ENCODE measurements around the gene CTBP2. TPM values are rescaled to one million over a fixed set of nuclear protein-coding genes. Genes with fewer than 3 reads are reported as not detected.

Gene CTBP2
- total RNA-seq, 1 experiment from 2014 or later = 88.7 TPM

DNA sequence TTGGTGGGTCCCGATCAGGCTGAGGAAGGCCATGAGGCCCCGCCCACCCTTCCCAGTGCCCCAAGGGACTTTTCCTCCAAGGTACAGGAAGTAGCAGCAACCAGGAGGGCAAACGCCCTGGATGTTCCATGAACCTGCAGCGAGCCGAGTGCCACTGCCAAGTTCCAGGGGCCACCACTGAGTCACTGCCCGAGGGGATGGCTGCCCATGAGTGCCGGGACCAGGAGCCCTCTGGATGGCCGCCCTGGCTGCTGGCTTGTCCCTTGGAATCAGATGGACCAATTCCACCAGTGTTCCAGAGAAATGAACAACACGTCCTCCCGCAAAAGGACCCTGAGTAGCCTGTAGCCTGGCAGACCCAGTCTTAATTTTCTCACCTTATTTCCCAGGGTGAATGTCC lies 144.2 kb downstream of the CTBP2 start:
- no peak for DNase-seq
- H3K4me3 ChIP-seq = no peak overlapping the region
- H3K9me3 ChIP-seq = no peaks in the 10 kb centered on the region
- no peaks in the 10 kb centered on the region for H3K27me3 ChIP-seq
- peaks cover 16% of the 10 kb centered on the region for H3K36me3 ChIP-seq

DNA sequence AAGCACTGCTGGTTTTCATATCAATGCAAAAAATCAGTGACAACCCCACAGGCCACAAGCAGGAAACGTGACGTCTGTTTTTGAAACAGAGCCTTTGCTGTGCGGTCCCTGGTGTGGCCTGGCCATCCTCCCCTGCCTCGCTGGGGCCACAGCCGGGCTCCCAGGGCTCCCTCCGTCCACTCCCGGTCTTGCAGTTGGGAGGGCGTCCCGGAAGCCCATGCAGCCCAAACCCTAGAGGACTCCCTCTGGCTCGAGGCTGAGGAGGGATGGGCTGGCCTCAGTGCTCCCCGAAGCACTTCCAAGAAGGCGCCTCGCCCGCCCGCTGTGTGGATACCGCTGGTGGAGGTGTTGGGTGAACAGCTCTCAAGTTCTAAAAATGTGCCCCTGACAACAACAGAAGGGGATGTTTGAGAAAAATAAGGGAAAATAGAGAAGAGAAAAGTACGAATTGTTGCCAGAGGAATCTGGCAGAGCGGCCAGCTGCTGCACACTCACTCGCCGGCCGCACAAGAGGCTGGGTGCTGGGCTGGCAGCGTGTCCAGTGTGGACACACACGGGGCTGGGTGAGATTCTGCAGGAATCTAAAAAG lies 144.9 kb downstream of the CTBP2 start:
- Histone ChIP-seq H3K36me3 (peaks cover 16% of the 10 kb centered on the region), H3K27me3 (no peaks in the 10 kb centered on the region), H3K9me3 (no peaks in the 10 kb centered on the region), H3K4me3 (no peak overlapping the region)
- no peak for DNase-seq

GRCh38 chr10:125014836-125015355 lies 145.5 kb downstream of the CTBP2 start:
- Histone ChIP-seq H3K9me3 (no peaks in the 10 kb centered on the region), H3K36me3 (peaks cover 16% of the 10 kb centered on the region), H3K27me3 (no peaks in the 10 kb centered on the region), H3K4me3 (no peak overlapping the region)
- no peak for DNase-seq

DNA sequence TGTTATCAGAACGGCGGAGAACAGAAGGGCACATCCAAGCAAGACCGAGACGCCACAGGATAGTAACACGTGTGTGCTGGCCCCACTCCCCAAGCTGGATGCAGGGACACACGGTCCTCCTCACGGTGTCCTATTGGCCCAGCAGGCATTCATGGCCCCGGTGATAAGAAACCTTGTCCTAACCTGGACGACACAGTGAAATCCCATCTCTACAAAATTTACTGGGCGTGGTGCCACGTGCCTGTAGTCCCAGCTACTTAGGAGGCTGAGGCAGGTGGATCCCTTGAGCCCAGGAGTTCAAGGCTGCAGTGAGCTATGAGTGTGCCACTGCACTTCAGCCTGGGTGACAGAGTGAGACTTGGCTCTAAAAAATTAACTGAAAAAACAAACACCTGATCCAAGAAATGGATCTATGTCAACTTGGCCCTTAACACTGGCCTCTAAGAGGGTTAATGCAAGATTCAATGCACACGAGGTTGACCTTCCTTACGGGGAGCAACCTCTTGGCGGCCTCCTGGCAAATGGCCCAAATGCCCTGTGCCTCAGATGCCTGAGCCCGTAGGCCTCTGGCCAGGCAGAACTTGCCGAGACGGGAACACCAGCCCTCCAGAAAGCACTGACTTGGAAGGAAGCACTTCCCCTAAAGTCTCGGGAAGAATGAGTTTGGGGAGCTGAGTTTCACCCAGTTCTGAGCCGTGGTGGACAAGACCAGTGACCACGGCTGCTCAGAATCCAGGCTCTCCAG lies 146.1 kb downstream of the CTBP2 start:
- Histone ChIP-seq H3K4me3 (no peak overlapping the region), H3K9me3 (no peaks in the 10 kb centered on the region)
- DNase-seq = no peak

DNA sequence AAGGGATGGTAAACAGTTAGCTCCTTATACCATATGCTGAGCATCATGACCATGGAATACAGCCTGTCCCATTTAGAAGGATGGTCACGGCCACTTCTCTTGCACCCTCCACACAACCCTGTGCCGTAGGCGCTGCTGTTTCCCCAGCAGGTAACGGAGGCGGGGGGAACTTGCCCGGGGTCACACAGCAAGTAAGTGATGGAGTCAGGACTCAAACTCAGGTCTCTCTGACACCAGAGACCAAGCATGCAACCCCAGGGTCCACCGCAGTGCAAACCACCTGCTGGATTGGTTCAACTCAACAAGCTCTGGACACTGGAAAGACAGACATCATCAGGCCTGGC lies 146.9 kb downstream of the CTBP2 start:
- DNase-seq = no peak
- Histone ChIP-seq H3K36me3 (peaks cover 17% of the 10 kb centered on the region), H3K4me3 (no peak overlapping the region), H3K9me3 (no peaks in the 10 kb centered on the region), H3K27me3 (no peaks in the 10 kb centered on the region)

More for the DNA sequence above, 146.1 kb downstream of the CTBP2 start:
- Histone ChIP-seq H3K27me3 (no peaks in the 10 kb centered on the region), H3K36me3 (peaks cover 16% of the 10 kb centered on the region)

DNA sequence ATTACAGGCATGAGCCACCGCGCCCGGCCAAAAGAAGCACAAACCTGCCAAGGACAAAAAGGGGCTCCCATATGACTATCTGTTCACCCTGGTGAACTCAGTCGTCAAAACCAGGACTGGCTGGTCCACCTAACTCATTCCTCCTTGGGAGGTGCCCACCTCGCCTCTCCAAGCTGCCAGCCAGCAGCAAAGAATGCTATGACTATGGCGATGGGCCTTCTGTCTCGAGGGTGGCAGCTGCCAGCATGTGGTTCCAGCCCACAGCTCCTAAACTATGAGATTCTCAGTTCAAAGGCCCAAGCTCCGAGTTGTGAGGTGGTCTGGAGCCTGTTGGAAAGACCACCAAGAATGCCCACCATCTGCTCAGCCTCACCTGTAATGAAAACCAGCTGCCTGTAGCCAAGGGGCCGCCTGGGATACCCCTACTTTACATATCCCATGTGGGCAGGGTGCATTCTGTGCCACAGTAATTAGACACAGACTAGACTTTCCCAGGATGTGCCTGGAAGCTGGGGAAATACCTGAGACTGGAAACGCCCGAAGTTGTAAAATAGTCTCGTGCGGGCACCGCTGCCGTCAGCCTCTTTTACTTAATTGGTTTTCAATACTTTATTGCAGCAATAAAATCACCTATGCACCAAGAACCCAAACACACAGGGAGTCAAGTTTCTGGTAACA lies 147.4 kb downstream of the CTBP2 start:
- H3K9me3 ChIP-seq = no peaks in the 10 kb centered on the region
- H3K36me3 ChIP-seq = peaks cover 17% of the 10 kb centered on the region
- DNase-seq = no peak
- no peak overlapping the region for H3K4me3 ChIP-seq
- H3K27me3 ChIP-seq = no peaks in the 10 kb centered on the region

DNA sequence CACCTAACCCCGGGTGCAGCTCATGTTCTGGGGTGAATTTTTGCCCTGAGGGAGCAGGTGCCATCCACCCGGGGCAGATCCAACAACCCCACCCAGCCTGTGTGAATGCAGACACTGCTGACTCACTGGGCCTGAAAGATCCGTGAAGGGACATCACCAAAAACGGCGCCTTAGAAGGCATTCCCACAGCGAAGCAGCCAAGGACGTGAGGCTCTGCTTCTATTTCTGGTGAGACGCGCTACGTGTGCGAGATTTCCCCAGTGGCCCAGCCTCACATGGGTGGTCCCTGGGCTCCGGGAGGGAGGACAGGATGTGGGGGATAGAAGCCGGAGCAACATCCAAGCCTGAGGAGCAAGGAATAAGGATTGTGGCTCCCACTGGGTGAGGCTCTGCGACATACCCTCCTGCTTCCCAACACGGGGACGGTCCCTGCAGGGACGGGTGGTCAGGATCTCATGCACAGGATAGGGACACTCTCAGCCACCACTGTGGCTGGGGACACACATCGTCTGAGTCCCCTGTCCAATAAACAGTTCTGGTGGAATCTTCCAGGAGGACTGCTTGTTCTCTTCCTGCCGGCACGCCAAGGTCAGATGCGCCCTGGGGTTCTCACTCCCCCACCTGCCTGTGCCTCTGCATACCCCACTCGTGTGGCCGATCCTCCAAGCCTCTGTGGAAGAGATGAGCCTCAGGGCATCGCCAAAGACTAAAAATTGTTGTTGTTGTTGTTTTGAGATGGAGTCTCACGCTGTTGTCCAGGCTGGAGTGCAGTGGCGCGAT lies 148.2 kb downstream of the CTBP2 start:
- Histone ChIP-seq H3K27me3 (no peaks in the 10 kb centered on the region), H3K36me3 (peaks cover 17% of the 10 kb centered on the region), H3K9me3 (no peaks in the 10 kb centered on the region), H3K4me3 (no peak overlapping the region)
- DNase-seq = no peak

DNA sequence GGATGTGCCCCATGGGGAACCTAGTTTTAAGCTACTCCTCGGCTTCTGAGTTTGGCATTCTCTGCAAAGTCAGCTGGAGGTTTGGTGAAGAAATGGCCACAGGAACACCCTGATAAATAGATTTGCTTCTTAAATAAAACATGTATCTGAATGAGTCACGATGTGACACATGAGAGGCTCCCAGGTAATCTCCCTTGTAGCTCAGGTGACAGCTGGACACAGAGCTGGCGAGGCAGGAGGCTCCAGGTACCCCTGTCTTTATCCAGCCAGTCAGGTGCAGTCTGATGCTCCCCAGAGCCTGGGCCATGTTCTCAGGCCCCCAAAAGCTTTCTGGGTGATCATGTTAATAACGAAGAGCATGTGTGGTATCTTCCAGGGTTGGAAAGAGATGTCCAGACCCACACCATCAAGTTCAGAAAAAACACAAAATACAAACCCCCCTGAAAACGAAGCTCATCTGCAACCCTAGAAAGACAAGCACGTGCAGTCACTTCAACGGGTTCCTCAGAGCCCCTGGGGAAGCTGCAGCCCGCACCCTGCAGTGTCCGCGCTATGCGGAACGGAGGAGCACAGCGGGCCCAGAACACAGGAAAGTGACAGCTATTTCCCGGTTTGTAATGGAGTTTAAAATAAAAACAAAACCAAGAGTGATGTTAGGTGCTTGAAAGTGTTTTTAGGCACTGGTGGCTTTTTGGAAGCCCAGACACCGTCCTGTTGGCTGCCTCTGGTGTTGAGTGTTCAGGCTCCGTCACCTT lies 149.0 kb downstream of the CTBP2 start:
- Histone ChIP-seq H3K36me3 (peaks cover 17% of the 10 kb centered on the region), H3K27me3 (no peaks in the 10 kb centered on the region), H3K9me3 (no peaks in the 10 kb centered on the region), H3K4me3 (no peak overlapping the region)
- no peak for DNase-seq

GRCh38 chr10:125010362-125010761 lies 150.0 kb downstream of the CTBP2 start:
- no peaks in the 10 kb centered on the region for H3K9me3 ChIP-seq
- H3K27me3 ChIP-seq = no peaks in the 10 kb centered on the region
- no peak overlapping the region for H3K4me3 ChIP-seq
- DNase-seq = no peak
- H3K36me3 ChIP-seq = peaks cover 14% of the 10 kb centered on the region

DNA sequence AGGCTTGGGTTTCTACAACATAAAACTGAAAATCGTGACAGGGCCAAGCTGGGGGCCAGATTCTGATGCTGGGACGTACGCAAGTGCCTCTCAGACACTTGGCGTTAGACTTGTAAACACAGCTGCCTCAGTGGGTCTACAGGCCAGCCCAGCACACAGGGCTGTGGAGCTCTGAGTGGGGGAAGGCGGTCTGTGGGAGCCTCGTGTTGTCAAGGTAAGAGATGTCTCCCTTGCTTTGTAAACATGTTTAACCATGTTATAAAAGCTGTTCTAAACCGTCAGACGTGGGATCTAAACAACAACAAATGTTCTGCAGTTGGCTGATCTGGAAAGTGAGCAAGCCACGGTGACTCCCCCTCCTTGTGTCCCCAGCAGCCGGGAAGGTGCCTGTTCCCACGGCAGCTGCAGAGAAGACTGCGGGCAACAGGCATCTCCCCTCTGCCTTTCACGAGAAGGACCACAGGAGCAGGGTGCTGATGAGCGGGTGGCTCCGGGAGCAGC lies 150.7 kb downstream of the CTBP2 start:
- H3K36me3 ChIP-seq = peaks cover 20% of the 10 kb centered on the region
- H3K27me3 ChIP-seq = no peaks in the 10 kb centered on the region
- no peak overlapping the region for H3K4me3 ChIP-seq
- no peak for DNase-seq
- no peaks in the 10 kb centered on the region for H3K9me3 ChIP-seq

DNA sequence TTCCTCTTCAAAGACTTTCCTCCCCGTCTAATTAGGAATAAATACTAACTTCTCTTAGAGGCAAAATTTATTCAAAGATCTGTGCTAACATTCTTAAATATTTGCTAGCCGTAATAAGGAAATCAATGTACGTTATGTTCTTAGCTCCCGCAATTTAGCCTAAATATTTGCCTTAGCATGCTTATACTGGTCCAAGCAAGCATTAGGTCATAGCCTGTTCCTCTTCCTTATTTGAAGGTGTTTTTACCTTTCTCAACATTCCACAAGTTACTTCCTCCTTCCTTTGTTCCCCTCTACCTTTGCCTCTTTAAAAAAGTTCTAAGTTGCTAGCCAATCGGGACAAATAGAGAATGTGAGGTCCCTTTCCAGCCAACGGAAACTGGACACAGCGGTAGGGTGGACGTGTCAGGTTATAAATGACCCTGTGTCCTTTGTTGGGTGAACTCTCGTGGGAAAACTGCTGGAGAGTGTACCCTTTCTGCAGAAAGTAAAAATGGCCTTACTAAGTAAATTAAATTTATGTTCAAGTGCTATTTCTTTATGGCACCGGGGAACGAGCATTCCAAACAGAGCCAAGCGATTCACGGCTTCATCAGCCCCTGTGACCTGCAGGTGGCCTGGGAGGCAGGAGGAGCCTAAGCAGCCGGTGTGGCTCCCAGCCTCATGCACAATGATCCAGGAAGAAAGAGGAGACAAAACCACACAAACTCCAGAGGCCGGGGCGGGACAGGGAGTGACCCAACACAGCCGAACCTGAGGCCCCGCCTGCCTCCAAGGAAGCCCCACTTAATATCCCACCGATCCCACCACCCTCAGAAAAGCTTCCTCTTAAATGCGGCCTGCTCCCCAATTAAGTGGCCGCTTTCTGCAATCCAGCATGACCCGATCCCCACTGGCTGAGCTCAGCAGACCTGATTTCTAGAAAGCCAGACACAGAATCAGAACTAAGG lies 151.4 kb downstream of the CTBP2 start:
- no peak for DNase-seq
- peaks cover 20% of the 10 kb centered on the region for H3K36me3 ChIP-seq
- H3K27me3 ChIP-seq = no peaks in the 10 kb centered on the region
- H3K9me3 ChIP-seq = no peaks in the 10 kb centered on the region
- no peak overlapping the region for H3K4me3 ChIP-seq

DNA sequence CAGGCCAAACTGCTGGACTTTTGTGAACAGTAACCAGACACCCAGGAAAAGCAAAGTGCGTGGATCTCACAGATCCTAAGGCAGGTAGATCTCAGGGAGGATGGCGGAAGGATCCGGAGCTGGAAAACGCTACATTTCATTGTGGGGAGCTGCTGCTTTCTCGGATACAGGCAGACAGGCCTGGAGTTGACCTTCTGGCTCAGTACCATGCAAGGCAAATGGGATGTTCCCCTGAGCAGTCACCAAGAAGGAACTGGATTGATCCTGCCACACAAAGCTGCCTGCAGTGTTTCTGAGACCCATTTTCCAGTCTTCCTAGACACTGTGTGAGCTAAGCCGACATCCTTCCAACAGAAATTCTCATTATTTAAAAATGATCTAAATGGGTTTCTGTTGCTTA lies 152.9 kb downstream of the CTBP2 start:
- no peak for DNase-seq

GRCh38 chr10:125006921-125007426 lies 153.4 kb downstream of the CTBP2 start:
- Histone ChIP-seq H3K9me3 (no peaks in the 10 kb centered on the region), H3K4me3 (no peak overlapping the region), H3K27me3 (no peaks in the 10 kb centered on the region), H3K36me3 (peaks cover 20% of the 10 kb centered on the region)
- DNase-seq = no peak

More for the DNA sequence above, 152.9 kb downstream of the CTBP2 start:
- Histone ChIP-seq H3K36me3 (peaks cover 22% of the 10 kb centered on the region), H3K9me3 (no peaks in the 10 kb centered on the region), H3K4me3 (no peak overlapping the region), H3K27me3 (no peaks in the 10 kb centered on the region)

DNA sequence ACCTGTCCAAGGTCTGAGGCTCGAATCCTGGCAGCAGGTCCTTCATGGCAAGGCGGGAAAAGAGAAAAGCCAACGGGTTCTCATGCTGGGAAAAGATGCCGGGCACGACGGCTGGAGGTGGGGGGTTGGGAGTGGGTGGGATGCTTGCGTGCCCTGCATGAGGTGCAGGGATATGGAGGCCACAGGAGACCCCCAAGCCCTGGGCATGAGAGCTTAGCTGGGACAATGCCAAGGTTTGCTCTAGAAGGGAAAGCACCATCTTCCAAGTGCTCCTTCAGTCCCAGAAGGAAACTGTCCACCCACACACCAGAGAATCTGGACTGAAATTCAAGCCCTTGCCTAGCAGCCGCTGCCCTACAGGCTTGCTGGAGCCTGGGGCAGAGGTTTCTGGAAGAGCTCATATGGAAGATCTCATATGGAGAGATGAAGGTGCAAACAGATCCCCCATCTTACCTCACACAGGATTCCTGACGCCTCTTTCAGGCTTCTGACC lies 154.1 kb downstream of the CTBP2 start:
- Histone ChIP-seq H3K4me3 (no peak overlapping the region), H3K36me3 (peaks cover 20% of the 10 kb centered on the region), H3K27me3 (no peaks in the 10 kb centered on the region), H3K9me3 (no peaks in the 10 kb centered on the region)
- DNase-seq = no peak

All from MG63 (cell line).